ENCODE measurements around the gene PANK1.

PANK1 gene

DNA sequence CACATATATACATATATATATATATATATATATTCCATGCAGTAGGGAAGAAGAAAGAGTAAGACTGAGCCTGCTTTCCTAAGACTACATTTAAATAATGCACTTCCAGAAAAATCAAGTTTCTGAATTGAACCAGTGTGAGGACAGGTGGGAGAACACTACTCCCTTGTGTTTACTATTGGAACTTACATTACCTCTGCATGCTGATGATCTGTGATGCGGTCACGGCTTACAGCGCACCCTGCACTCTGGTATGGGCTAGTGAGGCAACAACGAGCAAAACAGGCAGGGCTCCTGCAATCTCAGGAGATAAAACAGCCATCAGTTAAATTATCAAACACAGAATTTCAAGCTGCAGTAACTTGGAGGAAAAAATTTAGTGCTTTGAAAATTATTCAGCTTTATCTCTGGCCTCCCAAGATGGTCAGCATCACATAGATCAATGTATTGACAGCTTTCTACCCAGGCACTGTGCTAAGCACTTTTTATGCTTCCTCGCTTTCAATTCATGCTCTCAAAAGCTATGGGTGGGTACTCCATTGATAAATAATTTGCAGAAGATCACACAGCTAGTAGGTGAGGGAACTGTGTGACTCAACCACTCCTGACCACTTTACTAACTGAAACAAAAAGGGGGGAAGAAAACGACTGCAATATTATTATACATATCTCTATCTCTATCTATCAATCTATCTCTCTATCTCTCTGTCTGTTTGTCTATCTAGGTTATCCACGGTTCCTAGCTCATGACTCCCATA is 89.2 kb downstream of the PANK1 start:
- Histone ChIP-seq H3F3A (ENCODE audit: control insufficient read depth, insufficient read depth) (no peaks in the 10 kb centered on the region), H3K36me3 (ENCODE audit: control insufficient read depth, low read length) (no peaks in the 10 kb centered on the region), H3K4me3 (ENCODE audit: low read length) (no peak overlapping the region), H3K27me3 (ENCODE audit: control insufficient read depth, low read length) (no peaks in the 10 kb centered on the region), H3K9me3 (ENCODE audit: control insufficient read depth, insufficient read depth, low read length) (no peaks in the 10 kb centered on the region), H3K27ac (ENCODE audit: low read depth, low read length) (no peak overlapping the region), H3K9me2 (replicated peaks; ENCODE audit: control insufficient read depth, low read length) (no peaks in the 10 kb centered on the region), H4K20me1 (ENCODE audit: control insufficient read depth, insufficient read depth, low read depth, low read length) (no peaks in the 10 kb centered on the region), H3K79me2 (ENCODE audit: control insufficient read depth, low read length) (no peaks in the 10 kb centered on the region), H3K4me2 (ENCODE audit: low read length) (no peak overlapping the region), H3K4me1 (ENCODE audit: control insufficient read depth, low read length) (no peaks in the 10 kb centered on the region)
- no peak for TF ChIP-seq EZH2phosphoT487 (IDR thresholded peaks at IDR 0.05; ENCODE audit: borderline replicate concordance, low read length)
- TF ChIP-seq, protein P1, sequence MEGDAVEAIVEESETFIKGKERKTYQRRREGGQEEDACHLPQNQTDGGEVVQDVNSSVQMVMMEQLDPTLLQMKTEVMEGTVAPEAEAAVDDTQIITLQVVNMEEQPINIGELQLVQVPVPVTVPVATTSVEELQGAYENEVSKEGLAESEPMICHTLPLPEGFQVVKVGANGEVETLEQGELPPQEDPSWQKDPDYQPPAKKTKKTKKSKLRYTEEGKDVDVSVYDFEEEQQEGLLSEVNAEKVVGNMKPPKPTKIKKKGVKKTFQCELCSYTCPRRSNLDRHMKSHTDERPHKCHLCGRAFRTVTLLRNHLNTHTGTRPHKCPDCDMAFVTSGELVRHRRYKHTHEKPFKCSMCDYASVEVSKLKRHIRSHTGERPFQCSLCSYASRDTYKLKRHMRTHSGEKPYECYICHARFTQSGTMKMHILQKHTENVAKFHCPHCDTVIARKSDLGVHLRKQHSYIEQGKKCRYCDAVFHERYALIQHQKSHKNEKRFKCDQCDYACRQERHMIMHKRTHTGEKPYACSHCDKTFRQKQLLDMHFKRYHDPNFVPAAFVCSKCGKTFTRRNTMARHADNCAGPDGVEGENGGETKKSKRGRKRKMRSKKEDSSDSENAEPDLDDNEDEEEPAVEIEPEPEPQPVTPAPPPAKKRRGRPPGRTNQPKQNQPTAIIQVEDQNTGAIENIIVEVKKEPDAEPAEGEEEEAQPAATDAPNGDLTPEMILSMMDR (IDR thresholded peaks at IDR 0.05; ENCODE audit: low read depth, low read length, poor library complexity, severe bottlenecking): no peak

DNA sequence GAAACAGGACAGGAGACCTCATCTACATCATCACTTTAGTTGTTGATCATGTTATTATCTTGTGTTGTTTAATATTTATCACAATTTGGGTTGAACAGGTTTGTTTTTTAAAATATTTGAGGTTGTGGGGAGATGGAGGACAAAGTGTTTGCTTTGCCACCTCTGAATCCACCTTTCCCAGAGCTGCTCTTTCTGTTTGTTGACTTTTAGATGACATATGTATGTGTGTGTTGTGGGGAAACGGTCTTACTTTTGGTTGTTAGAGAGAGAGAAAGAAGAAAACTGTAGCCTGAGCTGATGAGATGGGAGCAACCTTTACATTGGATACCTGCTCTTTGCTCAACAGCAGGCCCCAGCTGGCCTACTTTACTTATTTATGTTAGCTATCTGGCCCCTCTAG is 90.6 kb downstream of the PANK1 start:
- no peaks in the 10 kb centered on the region for H4K20me1 ChIP-seq (ENCODE audit: control insufficient read depth, insufficient read depth, low read depth, low read length)

GRCh38 chr10:89553064-89553734 is 91.8 kb downstream of the PANK1 start:
- Histone ChIP-seq H3K4me2 (ENCODE audit: low read length) (no peak overlapping the region), H3K36me3 (ENCODE audit: control insufficient read depth, low read length) (no peaks in the 10 kb centered on the region), H3F3A (ENCODE audit: control insufficient read depth, insufficient read depth) (no peaks in the 10 kb centered on the region), H3K27ac (ENCODE audit: low read depth, low read length) (no peak overlapping the region), H3K27me3 (ENCODE audit: control insufficient read depth, low read length) (no peaks in the 10 kb centered on the region), H3K4me3 (ENCODE audit: low read length) (no peak overlapping the region), H3K9me3 (ENCODE audit: control insufficient read depth, insufficient read depth, low read length) (no peaks in the 10 kb centered on the region), H3K4me1 (ENCODE audit: control insufficient read depth, low read length) (no peaks in the 10 kb centered on the region), H3K9me2 (replicated peaks; ENCODE audit: control insufficient read depth, low read length) (no peaks in the 10 kb centered on the region), H3K79me2 (ENCODE audit: control insufficient read depth, low read length) (no peaks in the 10 kb centered on the region), H4K20me1 (ENCODE audit: control insufficient read depth, insufficient read depth, low read depth, low read length) (no peaks in the 10 kb centered on the region)
- TF ChIP-seq EZH2phosphoT487 (IDR thresholded peaks at IDR 0.05; ENCODE audit: borderline replicate concordance, low read length): no peak
- TF ChIP-seq, protein P1 (IDR thresholded peaks at IDR 0.05; ENCODE audit: low read depth, low read length, poor library complexity, severe bottlenecking): no peak

More for the DNA sequence above, 90.6 kb downstream of the PANK1 start:
- Histone ChIP-seq H3K4me1 (ENCODE audit: control insufficient read depth, low read length) (no peaks in the 10 kb centered on the region), H3F3A (ENCODE audit: control insufficient read depth, insufficient read depth) (no peaks in the 10 kb centered on the region), H3K9me2 (replicated peaks; ENCODE audit: control insufficient read depth, low read length) (no peaks in the 10 kb centered on the region), H3K79me2 (ENCODE audit: control insufficient read depth, low read length) (no peaks in the 10 kb centered on the region), H3K4me3 (ENCODE audit: low read length) (no peak overlapping the region), H3K27me3 (ENCODE audit: control insufficient read depth, low read length) (no peaks in the 10 kb centered on the region), H3K27ac (ENCODE audit: low read depth, low read length) (no peak overlapping the region), H3K36me3 (ENCODE audit: control insufficient read depth, low read length) (no peaks in the 10 kb centered on the region), H3K9me3 (ENCODE audit: control insufficient read depth, insufficient read depth, low read length) (no peaks in the 10 kb centered on the region), H3K4me2 (ENCODE audit: low read length) (no peak overlapping the region)
- no peak for TF ChIP-seq EZH2phosphoT487 (IDR thresholded peaks at IDR 0.05; ENCODE audit: borderline replicate concordance, low read length)
- TF ChIP-seq, protein P1 (IDR thresholded peaks at IDR 0.05; ENCODE audit: low read depth, low read length, poor library complexity, severe bottlenecking): no peak

Data from DOHH2 (cell line).